Activated CD4-positive, alpha-beta T cell treated with anti-CD3 and anti-CD28 coated beads, Interleukin-2, amount 10 ng/mL, durations not matched to agents 24 days and 14 days (primary cell): Measurements from ENCODE around the gene FNDC3B. TPM values are rescaled to one million over a fixed set of nuclear protein-coding genes. Genes with fewer than 3 reads are reported as not detected.
A peak's percentile ranks its signal among the peaks of the same experiment; 100 is the strongest.

ENCODE experiments used
- DNase-seq: peaks from one replicate; pipeline ENCODE4 v3.0.0; 2022
- H3K27ac Mint-ChIP-seq: one replicate; pipeline ENCODE4 v1.8.0; 2022; ENCODE audit warnings: mild to moderate bottlenecking, mixed read lengths
- H3K27me3 Mint-ChIP-seq: one replicate; pipeline ENCODE4 v1.8.0; 2022; ENCODE audit warnings: mixed read lengths
- H3K36me3 Mint-ChIP-seq: one replicate; pipeline ENCODE4 v1.8.0; 2022; ENCODE audit warnings: low read depth, mild to moderate bottlenecking, mixed read lengths
- H3K4me1 Mint-ChIP-seq: one replicate; pipeline ENCODE4 v1.8.0; 2021; ENCODE audit warnings: mixed read lengths
- H3K4me3 Mint-ChIP-seq: one replicate; pipeline ENCODE4 v1.8.0; 2022; ENCODE audit warnings: mild to moderate bottlenecking, moderate library complexity, mixed read lengths
- H3K9me3 Mint-ChIP-seq: one replicate; pipeline ENCODE4 v1.8.0; 2021; ENCODE audit warnings: mixed read lengths
- intact Hi-C: fragments of 100-400 bp; cut with micrococcal nuclease; formaldehyde crosslinking; loops from one replicate; pipeline ENCODE4 v1.15.1; 2023
- total RNA-seq: library from RNA; stranded (reverse); gene quantifications from 2 replicates; pipeline ENCODE4 v1.2.3, GENCODE V29; 2022

FNDC3B gene
- total RNA-seq, 1 donor from 2014 or later, result 19.6 TPM

GRCh38 chr3:172371544-172371943 is 332.2 kb downstream of the FNDC3B start:
- no peak overlapping the region for H3K4me3 Mint-ChIP-seq
- H3K36me3 Mint-ChIP-seq, result peaks cover 3% of the 10 kb centered on the region
- no peaks in the 10 kb centered on the region for H3K27me3 Mint-ChIP-seq
- H3K9me3 Mint-ChIP-seq, result no peaks in the 10 kb centered on the region
- intact Hi-C loops, result no loop called here
- DNase-seq, result no peak
- no peaks in the 10 kb centered on the region for H3K4me1 Mint-ChIP-seq
- H3K27ac Mint-ChIP-seq, result no peak overlapping the region

GRCh38 chr3:172372895-172373294 is 333.5 kb downstream of the FNDC3B start:
- Mint-ChIP-seq H3K36me3 (peaks cover 4% of the 10 kb centered on the region), H3K27me3 (no peaks in the 10 kb centered on the region), H3K9me3 (no peaks in the 10 kb centered on the region), H3K27ac (no peak overlapping the region), H3K4me1 (no peaks in the 10 kb centered on the region), H3K4me3 (no peak overlapping the region)
- intact Hi-C loops, result no loop called here
- no peak for DNase-seq

DNA sequence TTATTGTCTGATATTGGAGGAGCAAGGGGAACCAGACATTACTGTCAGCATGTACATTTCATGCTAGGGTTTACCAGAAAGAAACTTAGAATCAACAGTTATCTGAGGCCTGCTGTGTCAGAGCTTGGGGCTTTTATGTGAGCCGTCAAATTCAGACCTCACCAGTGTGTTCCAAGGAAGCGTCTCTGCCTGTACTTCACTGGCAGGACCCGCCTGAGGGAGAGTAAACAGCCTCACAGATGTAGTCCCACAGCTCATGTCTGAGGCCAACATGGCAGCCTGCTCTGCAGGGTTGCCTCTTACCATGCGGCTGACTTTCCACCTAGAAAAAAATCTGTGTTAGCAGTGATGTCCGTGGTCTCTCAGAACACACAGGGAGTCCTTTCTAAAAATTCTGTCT is 334.5 kb downstream of the FNDC3B start:
- Mint-ChIP-seq H3K9me3 (no peaks in the 10 kb centered on the region), H3K4me3 (no peak overlapping the region), H3K36me3 (peaks cover 10% of the 10 kb centered on the region), H3K4me1 (no peaks in the 10 kb centered on the region), H3K27me3 (no peaks in the 10 kb centered on the region), H3K27ac (no peak overlapping the region)
- intact Hi-C loops, result no loop called here
- DNase-seq, result no peak

- Mint-ChIP-seq H3K9me3 (peaks cover under 1% of the 10 kb centered on the region), H3K4me1 (no peaks in the 10 kb centered on the region), H3K4me3 (no peak overlapping the region), H3K36me3 (peaks cover 18% of the 10 kb centered on the region), H3K27ac (no peak overlapping the region), H3K27me3 (no peaks in the 10 kb centered on the region)
- intact Hi-C loops, result no loop called here
- no peak for DNase-seq
These were observed 335.9 kb downstream of the FNDC3B start for GRCh38 chr3:172375206-172375850.

DNA sequence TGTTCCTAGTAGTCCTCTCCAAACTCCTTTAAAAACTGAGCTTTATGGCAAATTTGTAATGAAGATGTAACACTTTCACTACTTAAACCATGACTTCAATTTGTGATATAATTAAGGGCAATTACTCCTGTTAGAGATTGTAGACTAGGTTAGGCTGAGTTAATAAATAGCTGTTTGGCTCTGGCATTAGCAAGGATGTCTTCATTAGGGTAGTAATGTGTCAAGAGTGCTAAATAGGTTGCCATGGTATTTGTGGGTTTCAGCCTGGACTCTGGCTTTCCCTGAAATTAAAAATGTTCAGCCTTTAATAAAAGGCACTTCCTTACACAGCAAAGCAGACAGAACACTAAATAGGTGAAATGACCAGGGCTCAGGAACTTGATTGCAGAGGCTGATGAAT is 337.0 kb downstream of the FNDC3B start:
- Mint-ChIP-seq H3K27me3 (no peaks in the 10 kb centered on the region), H3K4me1 (no peaks in the 10 kb centered on the region), H3K27ac (no peak overlapping the region), H3K9me3 (peaks cover 11% of the 10 kb centered on the region), H3K36me3 (peaks cover 27% of the 10 kb centered on the region), H3K4me3 (no peak overlapping the region)
- DNase-seq, result no peak
- intact Hi-C loops, result no loop called here

DNA sequence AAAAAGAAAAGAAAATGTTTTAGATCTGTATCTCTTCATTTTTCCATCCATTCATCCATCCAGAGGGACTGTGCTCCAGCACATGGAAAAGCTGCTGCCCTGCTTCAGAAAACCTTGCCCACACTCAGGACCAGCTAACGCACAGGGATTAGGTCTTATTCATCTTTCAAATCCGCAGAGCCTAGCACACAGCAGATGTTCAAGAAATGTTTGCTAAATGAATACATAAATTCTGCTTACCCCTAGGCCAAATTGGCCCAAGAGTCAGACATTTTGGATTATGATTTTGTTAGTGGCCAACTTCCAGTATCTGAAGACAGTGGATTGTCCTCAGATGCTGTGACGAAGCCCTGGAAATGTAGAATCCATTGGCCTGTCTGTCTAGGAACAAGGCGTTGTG is 337.5 kb downstream of the FNDC3B start:
- H3K36me3 Mint-ChIP-seq, result peaks cover 29% of the 10 kb centered on the region
- no peak overlapping the region for H3K27ac Mint-ChIP-seq
- intact Hi-C loops, result no loop called here
- DNase-seq, result no peak
- no peaks in the 10 kb centered on the region for H3K4me1 Mint-ChIP-seq
- peaks cover 11% of the 10 kb centered on the region for H3K9me3 Mint-ChIP-seq
- no peak overlapping the region for H3K4me3 Mint-ChIP-seq
- no peaks in the 10 kb centered on the region for H3K27me3 Mint-ChIP-seq

GRCh38 chr3:172378439-172378838 is 339.1 kb downstream of the FNDC3B start:
- peaks cover 11% of the 10 kb centered on the region for H3K9me3 Mint-ChIP-seq
- no peak for DNase-seq
- intact Hi-C loops, result no loop called here
- peaks cover 33% of the 10 kb centered on the region for H3K36me3 Mint-ChIP-seq
- no peaks in the 10 kb centered on the region for H3K4me1 Mint-ChIP-seq
- no peak overlapping the region for H3K4me3 Mint-ChIP-seq
- H3K27ac Mint-ChIP-seq, result no peak overlapping the region
- no peaks in the 10 kb centered on the region for H3K27me3 Mint-ChIP-seq

GRCh38 chr3:172379372-172379771 is 340.0 kb downstream of the FNDC3B start:
- Mint-ChIP-seq H3K36me3 (peaks cover 33% of the 10 kb centered on the region), H3K27me3 (no peaks in the 10 kb centered on the region), H3K4me3 (no peak overlapping the region), H3K9me3 (peaks cover 11% of the 10 kb centered on the region), H3K4me1 (no peaks in the 10 kb centered on the region), H3K27ac (no peak overlapping the region)
- intact Hi-C loops, result no loop called here
- no peak for DNase-seq

- no peaks in the 10 kb centered on the region for H3K4me1 Mint-ChIP-seq
- DNase-seq, result no peak
- intact Hi-C loops, result no loop called here
- H3K27me3 Mint-ChIP-seq, result no peaks in the 10 kb centered on the region
- H3K4me3 Mint-ChIP-seq, result no peak overlapping the region
- no peak overlapping the region for H3K27ac Mint-ChIP-seq
- H3K36me3 Mint-ChIP-seq, result peaks cover 33% of the 10 kb centered on the region
- peaks cover 11% of the 10 kb centered on the region for H3K9me3 Mint-ChIP-seq
These were observed 341.3 kb downstream of the FNDC3B start for GRCh38 chr3:172380632-172381031.

GRCh38 chr3:172383306-172383796 is 344.0 kb downstream of the FNDC3B start:
- intact Hi-C loops, result no loop called here
- Mint-ChIP-seq H3K9me3 (peaks cover 11% of the 10 kb centered on the region), H3K27me3 (no peaks in the 10 kb centered on the region), H3K36me3 (peaks cover 27% of the 10 kb centered on the region), H3K27ac (no peak overlapping the region), H3K4me1 (no peaks in the 10 kb centered on the region), H3K4me3 (no peak overlapping the region)
- DNase-seq, result no peak

- H3K27me3 Mint-ChIP-seq, result no peaks in the 10 kb centered on the region
- intact Hi-C loops, result no loop called here
- H3K27ac Mint-ChIP-seq, result no peak overlapping the region
- H3K36me3 Mint-ChIP-seq, result peaks cover 19% of the 10 kb centered on the region
- no peaks in the 10 kb centered on the region for H3K4me1 Mint-ChIP-seq
- no peak for DNase-seq
- H3K4me3 Mint-ChIP-seq, result no peak overlapping the region
- H3K9me3 Mint-ChIP-seq, result peaks cover 11% of the 10 kb centered on the region
These were observed 345.5 kb downstream of the FNDC3B start for GRCh38 chr3:172384836-172385235.

DNA sequence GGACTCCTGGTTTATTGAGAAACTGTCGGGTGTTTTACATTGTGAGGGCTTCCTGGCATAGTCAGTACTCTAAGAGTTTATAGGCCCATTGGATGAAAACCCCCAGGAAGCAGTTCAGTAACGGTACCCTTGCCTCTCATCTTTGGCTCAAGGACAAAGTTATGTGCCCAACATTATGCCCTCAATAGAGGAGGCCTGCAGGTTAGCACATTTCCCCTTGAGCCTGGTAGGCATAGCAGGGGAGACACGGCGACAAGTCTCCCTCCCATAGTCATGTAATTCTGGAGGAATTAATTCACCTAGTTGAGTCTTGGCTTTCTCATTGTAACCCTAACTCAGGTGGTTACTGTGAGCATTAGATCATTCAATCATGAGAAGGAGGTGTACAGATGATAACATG is 348.4 kb downstream of the FNDC3B start:
- DNase-seq, result peak; percentile 40
- no peaks in the 10 kb centered on the region for H3K9me3 Mint-ChIP-seq
- no peak overlapping the region for H3K27ac Mint-ChIP-seq
- H3K27me3 Mint-ChIP-seq, result no peaks in the 10 kb centered on the region
- no peak overlapping the region for H3K4me3 Mint-ChIP-seq
- peaks cover 5% of the 10 kb centered on the region for H3K36me3 Mint-ChIP-seq
- no peaks in the 10 kb centered on the region for H3K4me1 Mint-ChIP-seq
- intact Hi-C loops, result no loop called here

- intact Hi-C loops, result no loop called here
- Mint-ChIP-seq H3K27ac (no peak overlapping the region), H3K36me3 (peaks cover 2% of the 10 kb centered on the region)
These were observed 349.2 kb downstream of the FNDC3B start for GRCh38 chr3:172388412-172389078.

DNA sequence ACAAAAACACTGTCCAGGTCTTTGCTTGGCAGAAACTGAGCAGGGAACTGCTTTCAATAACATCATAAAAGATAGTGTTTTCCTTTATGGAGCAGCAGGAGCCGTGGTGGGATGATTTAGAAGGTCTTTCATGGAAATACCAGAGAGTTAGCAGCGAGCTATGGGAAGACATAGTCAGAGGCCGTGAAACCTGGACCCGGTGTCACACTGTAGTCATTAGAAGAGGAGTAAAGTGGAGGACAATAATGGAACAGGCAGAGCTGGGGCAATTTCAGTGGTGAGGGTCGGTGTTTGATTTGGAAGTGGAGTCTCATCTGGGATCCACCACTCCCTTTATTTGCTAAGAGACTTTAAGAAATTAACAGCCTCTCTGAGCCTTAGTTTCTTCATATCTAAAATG is 351.4 kb downstream of the FNDC3B start:
- intact Hi-C loops, result no loop called here
- Mint-ChIP-seq H3K27me3 (no peaks in the 10 kb centered on the region), H3K36me3 (peaks cover 4% of the 10 kb centered on the region), H3K4me3 (no peak overlapping the region), H3K9me3 (peaks cover 3% of the 10 kb centered on the region), H3K4me1 (no peaks in the 10 kb centered on the region), H3K27ac (no peak overlapping the region)
- no peak for DNase-seq

More at GRCh38 chr3:172388412-172389078, 349.2 kb downstream of the FNDC3B start:
- no peak overlapping the region for H3K4me3 Mint-ChIP-seq
- H3K27me3 Mint-ChIP-seq, result no peaks in the 10 kb centered on the region
- H3K9me3 Mint-ChIP-seq, result peaks cover 3% of the 10 kb centered on the region
- no peaks in the 10 kb centered on the region for H3K4me1 Mint-ChIP-seq
- DNase-seq, result peak; percentile 38
